HG03060 (cell line): ENCODE measurements around the gene NDUFS2.

ENCODE experiments used
- ATAC-seq: cut with Tn5 transposase; IDR thresholded peaks from one replicate; pipeline ENCODE4 v1.9.1; 2021; ENCODE audit warnings: low read depth, moderate number of reproducible peaks; ENCODE audit not compliant: unreplicated experiment

Gene NDUFS2

GRCh38 chr1:161192476-161193465 is 9.4 kb upstream of the NDUFS2 start:
- no peak for ATAC-seq

- ATAC-seq, result no peak
Measured at GRCh38 chr1:161193561-161194235, 8.5 kb upstream of the NDUFS2 start.

GRCh38 chr1:161195171-161195570 is 7.0 kb upstream of the NDUFS2 start:
- ATAC-seq, result no peak

GRCh38 chr1:161196111-161196510 is 6.1 kb upstream of the NDUFS2 start:
- no peak for ATAC-seq

- ATAC-seq, result no peak
Measured at GRCh38 chr1:161196521-161197451, 5.4 kb upstream of the NDUFS2 start.

- ATAC-seq, result no peak
Measured at GRCh38 chr1:161197560-161198193, 4.5 kb upstream of the NDUFS2 start.

GRCh38 chr1:161198194-161198896 is 3.8 kb upstream of the NDUFS2 start:
- ATAC-seq, result no peak

GRCh38 chr1:161198897-161199431 is 3.2 kb upstream of the NDUFS2 start, which contains the start of gene ADAMTS4:
TSS of gene ADAMTS4 (minus strand) at chr1:161199054. CDS start at chr1:161198627, 427 bp downstream.
- no peak for ATAC-seq

- no peak for ATAC-seq
Measured at GRCh38 chr1:161199506-161200139, 2.5 kb upstream of the NDUFS2 start.

- ATAC-seq, result no peak
Measured at GRCh38 chr1:161200421-161200991, 1.7 kb upstream of the NDUFS2 start.

- ATAC-seq, result no peak
Measured at GRCh38 chr1:161200992-161201835, 953 bp upstream of the NDUFS2 start.

- no peak for ATAC-seq
Measured at GRCh38 chr1:161206411-161207140, 4.4 kb downstream of the NDUFS2 start.

GRCh38 chr1:161207173-161207572 is 5.0 kb downstream of the NDUFS2 start:
- ATAC-seq, result no peak

GRCh38 chr1:161209790-161210409 is 7.7 kb downstream of the NDUFS2 start:
- no peak for ATAC-seq

GRCh38 chr1:161214369-161214768 is 12.2 kb downstream of the NDUFS2 start:
- ATAC-seq, result no peak

GRCh38 chr1:161215076-161215475 is 12.9 kb downstream of the NDUFS2 start, which contains the start of gene FCER1G:
TSS of gene FCER1G (plus strand) at chr1:161215295. CDS start at chr1:161215322, 27 bp downstream.
- no peak for ATAC-seq
